Suprapubic skin (tissue), 4 donors: ENCODE data around the gene RTN4IP1.

Experiments used
- POLR2A ChIP-seq, 2 donors: fragments of 450-650 bp; IDR thresholded peaks; one replicate each; pipeline ENCODE4 v1.6.1; 2017; ENCODE audit warnings: antibody characterized with exemption in 2 of 2, mild to moderate bottlenecking in 2 of 2, moderate library complexity in 2 of 2
- POLR2AphosphoS5 ChIP-seq, 3 donors: sonication (generic); formaldehyde crosslinking; IDR thresholded peaks; one replicate each; pipeline ENCODE4 v1.6.1; 2017; ENCODE audit warnings: antibody characterized with exemption in 3 of 3
- TF ChIP-seq, protein P1 (sequence below), 2 donors: fragments of 200-600 bp in 1 of 2; fragments of 450-650 bp in 1 of 2; sonication (generic) in 1 of 2; IDR thresholded peaks; one replicate each; pipeline ENCODE4 v1.5.1; 2016 to 2019; ENCODE audit warnings: antibody characterized with exemption in 2 of 2, mild to moderate bottlenecking in 1 of 2, moderate library complexity in 1 of 2

DNA sequence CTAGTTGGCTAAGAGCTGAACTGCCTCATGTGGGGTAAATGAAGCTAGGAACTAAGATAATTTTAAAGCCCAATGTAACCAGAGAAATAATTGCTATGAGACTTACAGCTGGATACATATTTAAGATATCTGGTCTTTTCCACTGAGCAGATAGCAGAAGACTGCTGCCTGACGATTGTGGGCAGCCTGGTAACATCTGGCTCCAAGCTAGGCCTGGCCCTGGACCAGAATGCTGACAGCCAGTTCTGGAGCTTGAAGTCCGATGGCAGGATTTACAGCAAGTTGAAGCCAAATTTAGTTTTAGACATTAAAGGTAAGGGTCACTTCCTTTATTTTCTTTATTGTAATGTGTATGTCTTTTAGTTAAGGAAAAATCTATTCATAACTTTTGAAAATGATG lies 65.7 kb downstream of the RTN4IP1 start:
- TF ChIP-seq, protein P1, sequence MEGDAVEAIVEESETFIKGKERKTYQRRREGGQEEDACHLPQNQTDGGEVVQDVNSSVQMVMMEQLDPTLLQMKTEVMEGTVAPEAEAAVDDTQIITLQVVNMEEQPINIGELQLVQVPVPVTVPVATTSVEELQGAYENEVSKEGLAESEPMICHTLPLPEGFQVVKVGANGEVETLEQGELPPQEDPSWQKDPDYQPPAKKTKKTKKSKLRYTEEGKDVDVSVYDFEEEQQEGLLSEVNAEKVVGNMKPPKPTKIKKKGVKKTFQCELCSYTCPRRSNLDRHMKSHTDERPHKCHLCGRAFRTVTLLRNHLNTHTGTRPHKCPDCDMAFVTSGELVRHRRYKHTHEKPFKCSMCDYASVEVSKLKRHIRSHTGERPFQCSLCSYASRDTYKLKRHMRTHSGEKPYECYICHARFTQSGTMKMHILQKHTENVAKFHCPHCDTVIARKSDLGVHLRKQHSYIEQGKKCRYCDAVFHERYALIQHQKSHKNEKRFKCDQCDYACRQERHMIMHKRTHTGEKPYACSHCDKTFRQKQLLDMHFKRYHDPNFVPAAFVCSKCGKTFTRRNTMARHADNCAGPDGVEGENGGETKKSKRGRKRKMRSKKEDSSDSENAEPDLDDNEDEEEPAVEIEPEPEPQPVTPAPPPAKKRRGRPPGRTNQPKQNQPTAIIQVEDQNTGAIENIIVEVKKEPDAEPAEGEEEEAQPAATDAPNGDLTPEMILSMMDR (IDR thresholded peaks at IDR 0.05) = no peak
- TF ChIP-seq POLR2AphosphoS5 (IDR thresholded peaks at IDR 0.05) (no peak), POLR2A (IDR thresholded peaks at IDR 0.05) (no peak)
